MM.1S (cell line): Measurements from ENCODE around the gene RNU6-1.

Experiments
- EZH2 ChIP-seq: fragments of 300-600 bp; sonication (generic); optimal IDR thresholded peaks from 2 replicates; pipeline ENCODE3; 2017; ENCODE audit warnings: low read depth, mild to moderate bottlenecking, antibody characterized with exemption, low read length, mixed read lengths
- EZH2phosphoT487 ChIP-seq: fragments of 300-600 bp; sonication (generic); IDR thresholded peaks from 2 replicates; pipeline ENCODE4 v1.6.1; 2018; ENCODE audit warnings: antibody characterized with exemption, low read length
- TF ChIP-seq, protein P1 (sequence below): fragments of 300-600 bp; sonication (generic); IDR thresholded peaks from 2 replicates; pipeline ENCODE4 v1.5.1; 2016; ENCODE audit warnings: antibody characterized with exemption, low read length, mixed read lengths

DNA sequence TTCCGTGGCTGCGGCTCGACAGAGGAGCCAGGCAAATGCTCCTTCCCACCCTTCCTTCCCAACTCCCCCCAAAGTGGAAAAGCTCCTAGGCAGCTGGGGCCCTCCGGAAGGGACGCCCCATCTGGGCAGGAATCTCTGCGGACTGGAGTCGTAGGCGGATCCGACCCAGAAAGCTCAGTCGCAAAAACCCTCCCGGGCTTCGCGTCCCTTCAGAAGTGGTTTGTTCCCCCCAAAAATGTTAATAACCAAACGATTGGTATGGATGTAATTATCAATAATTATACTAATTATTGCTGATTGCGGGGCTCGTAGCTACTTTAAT, 3.8 kb downstream of the RNU6-1 start:
- no peak for TF ChIP-seq EZH2
- TF ChIP-seq, protein P1, sequence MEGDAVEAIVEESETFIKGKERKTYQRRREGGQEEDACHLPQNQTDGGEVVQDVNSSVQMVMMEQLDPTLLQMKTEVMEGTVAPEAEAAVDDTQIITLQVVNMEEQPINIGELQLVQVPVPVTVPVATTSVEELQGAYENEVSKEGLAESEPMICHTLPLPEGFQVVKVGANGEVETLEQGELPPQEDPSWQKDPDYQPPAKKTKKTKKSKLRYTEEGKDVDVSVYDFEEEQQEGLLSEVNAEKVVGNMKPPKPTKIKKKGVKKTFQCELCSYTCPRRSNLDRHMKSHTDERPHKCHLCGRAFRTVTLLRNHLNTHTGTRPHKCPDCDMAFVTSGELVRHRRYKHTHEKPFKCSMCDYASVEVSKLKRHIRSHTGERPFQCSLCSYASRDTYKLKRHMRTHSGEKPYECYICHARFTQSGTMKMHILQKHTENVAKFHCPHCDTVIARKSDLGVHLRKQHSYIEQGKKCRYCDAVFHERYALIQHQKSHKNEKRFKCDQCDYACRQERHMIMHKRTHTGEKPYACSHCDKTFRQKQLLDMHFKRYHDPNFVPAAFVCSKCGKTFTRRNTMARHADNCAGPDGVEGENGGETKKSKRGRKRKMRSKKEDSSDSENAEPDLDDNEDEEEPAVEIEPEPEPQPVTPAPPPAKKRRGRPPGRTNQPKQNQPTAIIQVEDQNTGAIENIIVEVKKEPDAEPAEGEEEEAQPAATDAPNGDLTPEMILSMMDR: no peak
- TF ChIP-seq EZH2phosphoT487: no peak
